ENCODE data around the gene MED8. TPM values are rescaled to one million over a fixed set of nuclear protein-coding genes. Genes with fewer than 3 reads are reported as not detected.
A peak's percentile ranks its signal among the peaks of the same experiment; 100 is the strongest.

The MED8 gene
- total RNA-seq: 19.7 TPM

DNA sequence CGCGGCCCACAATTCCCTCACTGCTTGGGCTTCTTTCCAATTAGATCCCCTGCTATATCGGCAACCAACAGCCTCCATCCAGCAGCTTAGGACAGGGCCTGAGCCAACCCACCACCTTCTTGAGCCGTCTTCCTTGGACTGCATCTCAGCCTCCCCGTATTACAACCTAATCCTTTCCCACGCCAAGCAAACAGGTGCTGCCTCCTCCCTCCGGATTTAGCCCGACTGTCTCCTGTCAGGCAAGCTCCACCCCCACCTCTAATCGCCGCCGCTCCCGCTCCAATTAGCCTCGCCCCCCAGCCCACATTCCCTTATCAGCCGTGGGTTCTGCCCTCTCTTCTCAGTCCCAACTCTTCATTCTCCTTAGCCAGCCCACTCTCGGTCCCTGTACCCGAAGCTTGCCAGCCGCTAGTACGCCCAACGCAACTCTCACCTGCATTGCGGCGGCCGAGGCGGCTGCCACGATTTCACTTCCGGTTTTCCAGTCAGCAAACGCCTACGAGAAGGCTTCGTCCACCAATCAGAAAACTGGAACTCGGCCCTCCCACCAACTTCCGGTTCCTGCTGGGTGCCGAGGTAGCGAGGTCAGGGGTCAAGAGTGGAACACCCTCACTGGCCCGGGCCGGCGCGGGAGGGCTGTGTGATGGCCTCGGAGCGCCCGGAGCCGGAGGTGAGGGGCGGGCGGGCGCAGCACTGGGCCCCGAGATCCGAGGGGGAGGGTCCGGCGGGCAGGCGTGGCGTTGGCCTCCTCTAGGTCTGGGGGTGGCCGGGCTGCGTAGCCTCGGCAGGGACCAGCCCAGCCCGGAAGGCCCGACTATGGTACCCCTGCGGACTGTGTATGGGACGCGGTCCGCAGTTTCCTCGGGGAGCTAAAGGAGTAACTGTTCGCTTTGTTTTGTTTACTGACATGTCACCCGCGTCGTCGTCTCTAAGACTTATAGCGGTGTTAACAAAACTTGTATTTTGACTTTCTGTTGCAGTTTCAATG is at the start of gene MED8, which contains the start of gene SZT2:
Gene MED8 (minus strand): TSS at position 475 of the 988 bp plus-strand sequence. CDS start 36 bp downstream, at position 439.
Gene SZT2 (plus strand): TSS at position 574 of the 988 bp plus-strand sequence. CDS start 70 bp downstream, at position 644.
- ATAC-seq: peak; percentile 99
- peak; percentile 98 for DNase-seq (ENCODE audit: low spot score)

DNA sequence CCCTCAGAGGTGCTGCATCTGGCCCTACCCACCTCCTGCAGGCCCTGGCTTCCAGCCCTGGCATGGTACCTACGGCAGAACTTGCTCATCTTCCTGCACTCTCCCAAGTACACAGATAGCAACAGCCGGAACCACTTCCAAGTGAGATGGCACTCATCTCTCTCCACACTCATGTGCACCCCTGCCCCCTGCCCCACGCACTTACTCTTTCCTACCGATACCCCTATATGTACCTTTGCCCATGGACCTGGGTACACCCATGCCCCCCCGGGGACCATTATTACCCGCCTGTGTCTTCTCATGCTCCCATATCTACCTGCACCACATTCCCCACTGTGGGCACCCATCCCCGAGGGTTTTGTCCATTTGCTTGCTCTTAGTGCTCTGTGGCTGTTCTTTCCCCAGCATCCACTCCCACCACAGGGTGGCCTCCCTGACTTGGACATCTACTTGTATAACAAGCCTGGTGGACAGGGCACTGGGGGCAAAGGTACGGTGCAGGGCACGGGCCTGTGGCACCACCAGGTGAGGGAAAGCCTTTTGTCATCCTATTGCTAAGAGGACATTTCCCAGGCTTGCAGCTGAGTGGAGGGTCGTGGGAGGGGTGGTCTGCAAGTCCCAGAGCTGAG is 49.5 kb upstream of the MED8 start:
- DNase-seq (ENCODE audit: low spot score) (peak; percentile 44), ATAC-seq (no peak)

- DNase-seq (ENCODE audit: low spot score) (peak; percentile 42), ATAC-seq (no peak)
These were observed 49.0 kb upstream of the MED8 start for GRCh38 chr1:43438576-43438952.

GRCh38 chr1:43438006-43438405 is 48.4 kb upstream of the MED8 start:
- DNase-seq (ENCODE audit: low spot score) (peak; percentile 32), ATAC-seq (no peak)

DNA sequence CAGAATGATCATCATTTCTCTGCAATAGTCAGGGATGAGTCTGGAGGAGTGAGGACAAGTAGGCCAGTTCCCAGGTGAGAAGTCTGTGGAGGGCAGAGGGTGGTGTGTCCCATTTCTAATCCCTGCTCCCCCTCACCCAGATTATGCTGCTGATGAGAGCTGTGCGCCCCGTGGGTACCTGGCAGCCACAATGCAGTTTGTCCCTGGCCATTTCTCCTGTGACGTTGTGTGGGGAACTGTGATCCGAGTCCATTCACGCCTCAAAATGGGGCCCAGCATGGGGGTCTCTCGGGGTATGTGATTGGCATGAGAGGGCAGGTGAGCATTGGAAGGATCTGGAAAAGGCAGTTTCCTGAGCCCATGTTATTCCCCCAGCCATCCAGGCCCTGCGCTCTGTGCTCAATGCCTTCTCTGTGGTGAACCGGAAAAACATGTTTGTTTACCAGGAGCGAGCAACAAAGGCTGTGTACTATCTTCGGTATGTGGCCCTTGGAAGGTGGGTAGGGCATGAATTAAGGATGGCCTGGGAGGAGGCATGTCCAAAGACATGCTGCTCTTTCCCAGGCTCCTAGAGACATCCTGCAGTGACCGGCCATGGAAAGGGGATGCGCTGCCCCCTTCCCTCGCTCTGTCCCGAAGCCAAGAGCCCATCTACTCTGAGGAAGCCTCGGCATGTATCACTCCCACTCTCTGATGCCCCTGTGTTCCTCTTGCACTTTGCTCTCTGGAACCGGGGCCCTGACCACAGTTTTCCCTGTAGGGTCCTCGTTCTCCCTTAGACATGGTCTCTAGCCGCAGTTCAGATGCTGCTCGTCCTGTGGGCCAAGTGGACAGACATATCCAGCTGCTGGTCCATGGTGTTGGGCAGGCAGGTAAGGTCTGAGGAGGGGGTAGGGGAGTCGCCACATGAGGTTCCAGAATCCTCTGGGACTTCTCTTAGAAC is 47.7 kb upstream of the MED8 start:
- no peak for ATAC-seq
- DNase-seq (ENCODE audit: low spot score): peak; percentile 41

- DNase-seq (ENCODE audit: low spot score) (no peak), ATAC-seq (no peak)
These were observed 46.8 kb upstream of the MED8 start for GRCh38 chr1:43436371-43436770.

GRCh38 chr1:43435146-43436145 is 45.8 kb upstream of the MED8 start:
- ATAC-seq (peak; percentile 71), DNase-seq (ENCODE audit: low spot score) (peak; percentile 40)

DNA sequence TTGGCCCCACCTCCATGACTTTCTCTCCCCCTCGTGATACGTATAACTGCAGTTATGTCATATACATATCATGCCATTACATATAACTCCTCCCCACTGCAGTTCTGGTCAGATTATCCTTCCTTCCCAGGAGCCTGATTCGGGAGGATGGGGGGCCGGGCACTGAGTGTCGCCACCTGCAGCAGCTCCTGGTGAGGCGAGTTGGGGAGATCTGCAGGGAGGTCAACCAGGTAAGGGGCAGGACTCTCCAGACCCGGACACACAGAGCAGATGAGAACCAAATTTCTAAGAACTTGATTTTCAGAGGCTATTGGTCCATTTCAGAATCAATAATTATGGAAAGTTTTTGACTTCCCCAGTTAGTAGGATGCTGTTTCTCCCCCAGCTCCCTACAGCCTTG is 44.7 kb upstream of the MED8 start:
- no peak for DNase-seq (ENCODE audit: low spot score)
- ATAC-seq: no peak

DNA sequence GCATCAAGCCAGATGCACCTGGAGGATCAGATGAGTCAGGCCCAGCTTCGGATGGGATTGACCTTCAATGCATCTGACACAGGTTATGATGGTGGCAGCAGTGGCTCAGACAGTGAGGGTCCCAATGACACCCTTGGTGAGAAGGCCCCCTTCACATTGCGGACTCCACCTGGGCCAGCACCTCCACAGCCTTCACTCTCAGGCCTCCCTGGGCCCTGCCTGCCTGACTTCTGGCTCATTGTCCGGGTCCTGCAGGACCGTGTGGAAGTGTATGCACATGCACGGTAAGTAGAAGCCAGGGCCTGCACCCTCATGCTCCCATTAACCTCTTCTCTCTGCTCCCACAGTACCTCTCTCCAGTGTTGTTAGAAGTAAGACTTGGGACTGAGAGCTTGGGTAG is 43.3 kb upstream of the MED8 start:
- ATAC-seq: no peak
- no peak for DNase-seq (ENCODE audit: low spot score)

DNA sequence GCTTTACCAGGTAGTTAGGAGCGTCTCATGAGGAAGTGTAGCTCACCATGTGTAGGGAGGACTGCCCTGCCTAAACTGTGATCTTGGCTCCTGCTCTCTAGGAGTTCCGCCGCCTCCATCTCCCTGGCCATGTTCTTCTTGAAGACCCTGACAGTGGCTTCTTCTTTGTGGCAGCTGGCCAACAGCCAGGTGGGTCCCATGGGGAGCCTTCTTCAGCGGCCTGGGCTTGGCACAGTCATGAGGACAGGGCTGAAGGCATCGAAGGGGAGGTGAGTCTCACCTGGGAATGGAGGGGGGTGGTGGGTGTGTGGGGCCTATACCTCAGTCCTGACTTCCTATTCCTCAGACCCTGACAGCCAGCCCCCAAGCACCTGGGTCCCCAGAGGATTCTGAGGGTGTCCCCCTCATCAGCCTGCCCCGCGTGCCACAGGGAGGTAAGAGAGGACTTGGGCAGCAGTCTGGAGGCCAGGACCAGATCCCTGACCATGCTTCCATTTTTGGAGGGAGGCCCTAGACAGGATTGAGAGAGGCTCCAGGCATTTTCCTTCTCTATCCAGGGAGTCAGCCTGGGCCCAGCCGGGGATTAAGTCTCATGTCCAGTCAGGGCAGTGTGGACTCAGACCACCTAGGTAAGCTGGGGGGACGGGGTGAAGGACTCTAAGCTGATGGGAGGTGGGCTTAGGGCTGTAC is 42.7 kb upstream of the MED8 start:
- no peak for ATAC-seq

GRCh38 chr1:43431676-43432075 is 42.1 kb upstream of the MED8 start:
- ATAC-seq: no peak
- DNase-seq (ENCODE audit: low spot score): no peak

More for the DNA sequence above, 42.7 kb upstream of the MED8 start:
- DNase-seq (ENCODE audit: low spot score): no peak

DNA sequence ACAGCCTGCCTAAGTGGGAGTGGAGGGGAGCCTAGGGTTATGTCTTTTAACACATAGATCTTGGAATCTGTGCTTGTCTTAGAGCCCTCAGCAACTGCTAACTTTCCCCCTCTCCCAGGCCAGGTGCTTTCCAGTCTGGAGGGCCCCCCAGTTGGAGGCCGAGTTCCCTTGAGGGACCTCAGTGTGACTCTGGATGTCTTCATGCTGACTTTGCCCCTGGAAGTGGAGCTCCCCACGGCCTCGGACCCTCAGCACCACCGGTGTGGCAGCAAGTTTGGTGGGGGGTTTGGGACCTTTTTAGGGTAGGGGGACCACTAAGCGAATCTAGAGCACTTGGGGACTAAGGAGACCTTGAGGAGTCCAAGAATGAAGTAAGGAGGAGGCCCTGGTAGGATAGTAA is 41.2 kb upstream of the MED8 start:
- no peak for DNase-seq (ENCODE audit: low spot score)

GRCh38 chr1:43427941-43428340 is 38.3 kb upstream of the MED8 start:
- DNase-seq (ENCODE audit: low spot score) (no peak), ATAC-seq (no peak)

More for the DNA sequence above, 41.2 kb upstream of the MED8 start:
- no peak for ATAC-seq

GRCh38 chr1:43427524-43427923 is 37.9 kb upstream of the MED8 start:
- ATAC-seq (peak; percentile 41), DNase-seq (ENCODE audit: low spot score) (no peak)

DNA sequence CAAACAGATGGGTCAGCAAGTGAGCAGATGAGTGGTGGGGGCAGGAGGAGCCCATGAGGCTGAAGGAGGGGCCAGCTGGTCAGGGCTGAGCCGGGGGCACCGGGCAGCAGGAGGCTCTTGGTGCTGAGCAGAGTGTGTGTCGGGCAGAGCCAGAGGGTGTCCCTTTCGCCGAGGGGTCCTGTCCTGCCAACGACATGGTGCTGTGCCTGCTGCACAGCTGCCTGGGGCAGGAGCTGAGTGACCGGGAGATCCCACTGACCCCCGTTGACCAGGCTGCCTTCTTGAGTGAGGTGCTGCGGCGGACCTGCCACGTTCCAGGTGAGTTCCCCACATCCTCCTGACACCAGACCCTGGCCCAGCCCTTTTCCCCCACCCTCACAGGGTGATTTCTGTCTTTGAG is 36.6 kb upstream of the MED8 start:
- no peak for DNase-seq (ENCODE audit: low spot score)
- no peak for ATAC-seq

GRCh38 chr1:43425045-43425444 is 35.4 kb upstream of the MED8 start:
- ATAC-seq: no peak
- DNase-seq (ENCODE audit: low spot score): no peak

DNA sequence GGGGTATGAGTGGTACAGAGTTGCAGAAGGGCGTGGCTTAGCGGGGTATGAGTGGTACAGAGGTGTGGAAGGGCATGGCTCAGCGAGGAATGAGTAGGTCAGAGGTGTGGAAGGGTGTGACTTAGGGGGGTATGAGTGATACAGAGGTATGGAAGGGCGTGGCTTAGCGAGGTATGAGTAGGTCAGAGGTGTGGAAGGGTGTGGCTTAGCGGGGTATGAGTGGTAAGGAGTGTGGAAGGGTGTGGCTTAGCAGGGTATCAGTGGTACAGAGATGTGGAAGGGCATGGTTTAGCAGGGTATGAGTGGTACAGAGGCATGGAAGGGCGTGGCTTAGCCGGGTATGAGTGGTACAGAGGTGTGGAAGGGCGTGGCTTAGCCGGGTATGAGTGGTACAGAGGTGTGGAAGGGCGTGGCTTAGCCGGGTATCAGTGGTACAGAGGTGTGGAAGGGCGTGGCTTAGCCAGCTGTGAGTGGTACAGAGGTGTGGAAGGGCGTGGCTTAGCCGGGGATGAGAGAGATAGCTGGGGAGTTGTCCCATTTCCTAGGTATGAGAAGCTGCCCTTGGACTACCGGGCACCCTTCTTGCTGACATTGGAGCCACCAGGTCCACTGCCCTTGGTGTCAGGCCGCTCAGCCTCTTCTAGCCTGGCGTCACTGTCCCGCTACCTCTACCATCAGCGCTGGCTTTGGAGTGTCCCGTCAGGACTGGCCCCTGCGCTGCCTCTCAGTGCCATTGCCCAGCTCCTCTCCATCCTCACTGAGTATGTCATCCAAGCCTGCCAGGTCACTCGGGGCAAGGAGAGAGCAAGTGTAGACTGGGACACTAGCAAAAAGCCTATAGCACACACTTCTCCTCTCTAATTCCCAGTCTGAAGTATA is 34.3 kb upstream of the MED8 start:
- DNase-seq (ENCODE audit: low spot score) (no peak), ATAC-seq (no peak)
